ENCODE measurements around the gene CDH4. TPM values are rescaled to one million over a fixed set of nuclear protein-coding genes. Genes with fewer than 3 reads are reported as not detected.

Gene CDH4
- total and polyA plus RNA-seq, 2 of the 8 experiments (the other 6 are each of a cell fraction or from before 2014, with no cell fraction given), result 4.3 to 7.9 TPM

- no peak for TF ChIP-seq ATF3 (IDR thresholded peaks at IDR 0.05; ENCODE audit: insufficient read depth, low read depth, low read length)
Observed at GRCh38 chr20:61855286-61855685, 603.2 kb downstream of the CDH4 start (continued).

All from H1 (cell line).